ENCODE results near the gene PLEKHA8.

GRCh38 chr7:30150711-30151110 lies 122.5 kb downstream of the PLEKHA8 start:
- TF ChIP-seq EZH2phosphoT487 (IDR thresholded peaks at IDR 0.05; ENCODE audit: insufficient read depth, low read depth) (no peak), EZH2 (IDR thresholded peaks at IDR 0.05; ENCODE audit: insufficient read depth, poor library complexity, severe bottlenecking) (no peak)
